Osteoblast (primary cell): ENCODE results near the gene CACHD1. TPM values are rescaled to one million over a fixed set of nuclear protein-coding genes. Genes with fewer than 3 reads are reported as not detected.

Experiments used
- DNase-seq: peaks from one replicate; pipeline ENCODE4 v3.0.0; 2011; ENCODE audit warnings: low spot score, mixed read lengths; ENCODE audit not compliant: insufficient read length; ENCODE audit errors: missing footprints
- H2AFZ ChIP-seq: 2 replicates; pipeline ENCODE4 v1.6.0; 2011; ENCODE audit warnings: mild to moderate bottlenecking, low read length
- H3K27ac ChIP-seq: 2 replicates; pipeline ENCODE4 v1.5.1; 2011; ENCODE audit warnings: mild to moderate bottlenecking, low read depth, low read length, moderate library complexity
- H3K27me3 ChIP-seq: 2 replicates; pipeline ENCODE4 v1.6.0; 2012; ENCODE audit warnings: mild to moderate bottlenecking, control low read depth, inconsistent platforms, low read length, moderate library complexity; ENCODE audit not compliant: insufficient read depth
- H3K36me3 ChIP-seq: 2 replicates; pipeline ENCODE4 v1.5.1; 2011; ENCODE audit warnings: mild to moderate bottlenecking, low read length, control low read depth, moderate library complexity; ENCODE audit not compliant: insufficient read depth
- H3K4me1 ChIP-seq: 2 replicates; pipeline ENCODE4 v1.5.1; 2011; ENCODE audit warnings: mild to moderate bottlenecking, low read length, control low read depth, moderate library complexity; ENCODE audit not compliant: insufficient read depth
- H3K4me2 ChIP-seq: 2 replicates; pipeline ENCODE4 v1.6.0; 2011; ENCODE audit warnings: mild to moderate bottlenecking, low read length; ENCODE audit not compliant: insufficient read depth
- H3K4me3 ChIP-seq: fragments of 200-600 bp; sonication (generic); 3 replicates; pipeline ENCODE4 v1.5.1; 2012; ENCODE audit warnings: mild to moderate bottlenecking, low read length, inconsistent platforms; ENCODE audit not compliant: insufficient read depth
- H3K79me2 ChIP-seq: 2 replicates; pipeline ENCODE4 v1.6.0; 2012; ENCODE audit warnings: mild to moderate bottlenecking, low read length, control low read depth, inconsistent platforms; ENCODE audit not compliant: insufficient read depth
- H3K9me3 ChIP-seq: 2 replicates; pipeline ENCODE4 v1.5.1; 2011; ENCODE audit warnings: low read depth, low read length, control low read depth
- H4K20me1 ChIP-seq: 2 replicates; pipeline ENCODE4 v1.6.0; 2012; ENCODE audit warnings: mild to moderate bottlenecking, low read length, control low read depth; ENCODE audit not compliant: insufficient read depth
- CTCF ChIP-seq: IDR thresholded peaks from 2 replicates; pipeline ENCODE4 v1.5.1; 2011; ENCODE audit warnings: mild to moderate bottlenecking, low read depth, low read length, moderate library complexity; ENCODE audit errors: extremely low read depth
- total RNA-seq: library from RNA; depleted of rRNA; stranded (reverse); fragments of >200 nt; gene quantifications from 2 replicates; pipeline ENCODE4 v1.2.3, GENCODE V29; 2012

Gene CACHD1
- total RNA-seq, 1 donor, result 5.1 TPM

DNA sequence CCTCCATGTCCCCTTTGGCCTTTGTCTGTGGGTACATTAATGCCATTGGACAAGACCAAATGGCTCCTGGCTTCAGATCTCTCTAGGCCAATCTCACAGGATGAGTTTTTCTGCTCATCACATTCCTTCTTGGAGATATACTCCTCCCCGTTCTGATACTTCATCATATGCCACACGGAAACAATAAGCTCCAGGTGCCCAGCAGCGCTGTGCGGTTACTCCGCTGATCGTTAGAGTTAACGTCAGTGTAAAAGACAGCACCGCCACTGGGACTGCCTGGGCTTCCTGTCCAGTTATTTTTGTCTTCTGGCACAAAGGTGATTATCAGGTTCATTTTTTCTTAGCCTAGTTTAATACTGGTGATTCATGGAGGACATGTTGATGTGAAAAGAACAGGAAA lies 22.5 kb downstream of the CACHD1 start:
- Histone ChIP-seq H3K27ac (no peak overlapping the region), H3K4me3 (no peak overlapping the region), H3K4me2 (no peak overlapping the region), H3K4me1 (no peaks in the 10 kb centered on the region), H3K9me3 (no peaks in the 10 kb centered on the region), H3K27me3 (no peaks in the 10 kb centered on the region), H4K20me1 (peaks cover 3% of the 10 kb centered on the region), H2AFZ (no peak overlapping the region), H3K79me2 (no peaks in the 10 kb centered on the region), H3K36me3 (no peaks in the 10 kb centered on the region)
- DNase-seq, result no peak
- TF ChIP-seq CTCF, result no peak

- H3K79me2 ChIP-seq, result no peaks in the 10 kb centered on the region
- no peaks in the 10 kb centered on the region for H3K27me3 ChIP-seq
- no peak overlapping the region for H3K4me2 ChIP-seq
- peaks cover under 1% of the 10 kb centered on the region for H4K20me1 ChIP-seq
- H3K9me3 ChIP-seq, result no peaks in the 10 kb centered on the region
- no peak overlapping the region for H3K4me3 ChIP-seq
- no peak for TF ChIP-seq CTCF
- DNase-seq, result no peak
- H3K4me1 ChIP-seq, result no peaks in the 10 kb centered on the region
- H2AFZ ChIP-seq, result no peak overlapping the region
- H3K27ac ChIP-seq, result no peak overlapping the region
- no peaks in the 10 kb centered on the region for H3K36me3 ChIP-seq
Measured at GRCh38 chr1:64493831-64494230, 23.9 kb downstream of the CACHD1 start.

DNA sequence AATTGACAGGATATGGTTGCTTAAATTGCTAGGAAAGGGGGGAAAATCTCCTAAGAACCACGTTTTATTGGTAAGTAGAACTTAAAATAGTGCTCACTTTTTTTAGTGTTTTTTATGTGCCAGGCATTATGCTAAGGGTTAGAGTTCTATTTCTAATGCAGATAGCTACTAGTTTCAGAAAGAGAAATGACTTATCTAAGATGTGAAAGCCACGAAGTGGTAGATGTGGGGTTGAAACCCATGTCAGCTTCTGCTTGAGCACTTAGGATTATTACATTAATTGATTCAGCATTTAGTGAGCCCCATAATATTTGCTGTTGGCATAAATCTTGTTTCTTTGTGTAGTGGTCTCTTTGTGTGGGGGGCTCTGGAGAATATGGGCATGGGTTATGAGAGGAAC lies 24.7 kb downstream of the CACHD1 start:
- Histone ChIP-seq H3K4me2 (no peak overlapping the region), H3K79me2 (no peaks in the 10 kb centered on the region), H2AFZ (no peak overlapping the region), H3K27ac (no peak overlapping the region), H3K27me3 (no peaks in the 10 kb centered on the region), H4K20me1 (no peaks in the 10 kb centered on the region), H3K4me3 (no peak overlapping the region), H3K4me1 (no peaks in the 10 kb centered on the region), H3K36me3 (no peaks in the 10 kb centered on the region), H3K9me3 (no peaks in the 10 kb centered on the region)
- DNase-seq, result no peak
- TF ChIP-seq CTCF, result no peak

- no peak overlapping the region for H3K4me2 ChIP-seq
- TF ChIP-seq CTCF, result no peak
Measured at GRCh38 chr1:64495878-64496277, 25.9 kb downstream of the CACHD1 start.

More at GRCh38 chr1:64495878-64496277, 25.9 kb downstream of the CACHD1 start:
- Histone ChIP-seq H3K9me3 (no peaks in the 10 kb centered on the region), H3K36me3 (no peaks in the 10 kb centered on the region), H3K4me3 (no peak overlapping the region), H3K27me3 (no peaks in the 10 kb centered on the region), H2AFZ (no peak overlapping the region), H3K27ac (no peak overlapping the region), H4K20me1 (no peaks in the 10 kb centered on the region), H3K4me1 (no peaks in the 10 kb centered on the region), H3K79me2 (no peaks in the 10 kb centered on the region)
- no peak for DNase-seq
